NB4 (cell line): ENCODE measurements around the gene COL5A1.

Source experiments
- CTCF ChIP-seq: IDR thresholded peaks from one replicate; pipeline ENCODE4 v1.5.1; 2012; ENCODE audit warnings: low read depth, low read length
- MAX ChIP-seq: IDR thresholded peaks from 2 replicates; pipeline ENCODE4 v1.6.1; 2011; ENCODE audit warnings: low read depth, low read length
- MYC ChIP-seq: IDR thresholded peaks from 2 replicates; pipeline ENCODE4 v1.6.1; 2011; ENCODE audit warnings: low read depth, low read length
- POLR2A ChIP-seq: IDR thresholded peaks from 2 replicates; pipeline ENCODE4 v1.6.1; 2011; ENCODE audit warnings: mild to moderate bottlenecking; ENCODE audit not compliant: insufficient read length; ENCODE audit errors: extremely low read depth

- no peak for TF ChIP-seq CTCF
- no peak for TF ChIP-seq POLR2A
- no peak for TF ChIP-seq MYC
- no peak for TF ChIP-seq MAX
Measured at GRCh38 chr9:134829356-134829937, 187.8 kb downstream of the COL5A1 start.
